Neural cell (in vitro differentiated cells): ENCODE measurements around the gene BMPR2. TPM values are rescaled to one million over a fixed set of nuclear protein-coding genes. Genes with fewer than 3 reads are reported as not detected.

Experiments
- H2AFZ ChIP-seq: fragments of 200-600, 300-800 bp; sonication (generic), shearing (Covaris generic); 2 replicates; pipeline ENCODE4 v1.6.0; 2014; ENCODE audit warnings: low read depth, mild to moderate bottlenecking, antibody characterized with exemption, low read length, moderate library complexity
- H3F3A ChIP-seq: fragments of 200-600 bp; shearing (Covaris generic); 2 replicates; pipeline ENCODE4 v1.6.1; 2016; ENCODE audit warnings: mild to moderate bottlenecking, moderate library complexity, mixed read lengths, antibody characterized with exemption, low read length; ENCODE audit not compliant: insufficient read depth, poor library complexity, severe bottlenecking
- H3K27ac ChIP-seq: fragments of 200-600, 300-800 bp; sonication (generic), shearing (Covaris generic); 2 replicates; pipeline ENCODE4 v1.5.1; 2014; ENCODE audit warnings: mild to moderate bottlenecking, low read length, moderate library complexity
- H3K27me3 ChIP-seq: fragments of 300-800, 200-600 bp; sonication (generic), shearing (Covaris generic); 2 replicates; pipeline ENCODE4 v1.6.0; 2014; ENCODE audit warnings: mild to moderate bottlenecking, low read depth, low read length, moderate library complexity; ENCODE audit not compliant: insufficient read depth
- H3K36me3 ChIP-seq: fragments of 300-800, 200-600 bp; sonication (generic), shearing (Covaris generic); 2 replicates; pipeline ENCODE4 v1.5.1; 2014; ENCODE audit warnings: mild to moderate bottlenecking, antibody characterized with exemption, low read length, moderate library complexity; ENCODE audit not compliant: insufficient read depth
- H3K4me2 ChIP-seq: fragments of 300-800, 200-600 bp; sonication (generic), shearing (Covaris generic); 2 replicates; pipeline ENCODE4 v1.6.0; 2014; ENCODE audit warnings: mild to moderate bottlenecking, low read length
- H3K4me3 ChIP-seq: fragments of 300-800, 200-600 bp; sonication (generic), shearing (Covaris generic); 2 replicates; pipeline ENCODE4 v1.5.1; 2014; ENCODE audit warnings: mild to moderate bottlenecking, low read length, moderate library complexity
- H3K79me2 ChIP-seq: fragments of 200-600 bp; shearing (Covaris generic); replicated peaks from 2 replicates; pipeline ENCODE4 v1.6.0; 2014; ENCODE audit warnings: mild to moderate bottlenecking, low read length, moderate library complexity; ENCODE audit not compliant: insufficient read depth
- H3K9ac ChIP-seq: fragments of 300-800, 200-600 bp; sonication (generic), shearing (Covaris generic); 2 replicates; pipeline ENCODE4 v1.6.1; 2016; ENCODE audit warnings: mild to moderate bottlenecking, low read length, mixed read lengths
- H3K9me2 ChIP-seq: fragments of 200-600 bp; shearing (Covaris generic); 2 replicates; pipeline ENCODE4 v1.6.1; 2016; ENCODE audit warnings: mild to moderate bottlenecking, low read length, mixed read lengths; ENCODE audit not compliant: insufficient read depth
- H3K9me3 ChIP-seq: fragments of 200-600, 300-800 bp; sonication (generic), shearing (Covaris generic); 2 replicates; pipeline ENCODE4 v1.6.1; 2016; ENCODE audit warnings: mild to moderate bottlenecking, mixed run types, low read length, moderate library complexity, mixed read lengths
- H4K20me1 ChIP-seq: fragments of 200-600 bp; shearing (Covaris generic); 2 replicates; pipeline ENCODE4 v1.6.1; 2016; ENCODE audit warnings: mild to moderate bottlenecking, mixed run types; ENCODE audit not compliant: insufficient read depth
- CTCF ChIP-seq: fragments of 450-650 bp; IDR thresholded peaks from 2 replicates; pipeline ENCODE4 v1.5.1; 2014; ENCODE audit warnings: antibody characterized with exemption, mild to moderate bottlenecking, moderate library complexity; ENCODE audit not compliant: poor library complexity, severe bottlenecking
- EP300 ChIP-seq: fragments of 450-650 bp; conservative IDR thresholded peaks from 2 replicates; pipeline ENCODE4 v1.6.1; 2014; ENCODE audit warnings: antibody characterized with exemption, mild to moderate bottlenecking, moderate library complexity; ENCODE audit not compliant: poor library complexity, severe bottlenecking
- EZH2 ChIP-seq: fragments of 200-600, 300-800 bp; shearing (Covaris generic), sonication (generic); IDR thresholded peaks from 2 replicates; pipeline ENCODE4 v1.6.1; 2014; ENCODE audit warnings: antibody characterized with exemption, low read length, borderline replicate concordance, mild to moderate bottlenecking; ENCODE audit not compliant: insufficient read depth, poor library complexity, severe bottlenecking
- MXI1 ChIP-seq: fragments of 450-650 bp; conservative IDR thresholded peaks from 2 replicates; pipeline ENCODE4 v1.6.1; 2014; ENCODE audit warnings: antibody characterized with exemption, mild to moderate bottlenecking; ENCODE audit not compliant: poor library complexity, severe bottlenecking
- POLR2AphosphoS5 ChIP-seq: IDR thresholded peaks from 2 replicates; pipeline ENCODE4 v1.6.1; 2012
- RAD21 ChIP-seq: fragments of 450-650 bp; conservative IDR thresholded peaks from 2 replicates; pipeline ENCODE4 v1.6.1; 2014; ENCODE audit warnings: antibody characterized with exemption, mild to moderate bottlenecking, moderate library complexity
- REST ChIP-seq: IDR thresholded peaks from 2 replicates; pipeline ENCODE4 v1.6.1; 2012; ENCODE audit warnings: borderline replicate concordance
- SMC3 ChIP-seq: fragments of 450-650 bp; conservative IDR thresholded peaks from 2 replicates; pipeline ENCODE4 v1.6.1; 2014; ENCODE audit warnings: antibody characterized with exemption, mild to moderate bottlenecking, moderate library complexity; ENCODE audit not compliant: poor library complexity
- TAF1 ChIP-seq: IDR thresholded peaks from 2 replicates; pipeline ENCODE4 v1.6.1; 2012; ENCODE audit warnings: low read depth
- polyA plus RNA-seq: library from polyadenylated mRNA; depleted of rRNA; stranded (reverse); fragments of >200 nt; gene quantifications from 2 replicates; pipeline ENCODE4 v1.2.3, GENCODE V29; 2014

Gene BMPR2
- polyA plus RNA-seq, 1 donor from 2014 or later = 18.4 TPM

GRCh38 chr2:202405798-202406197 lies 29.7 kb downstream of the BMPR2 start:
- Histone ChIP-seq H3K36me3 (no peaks in the 10 kb centered on the region), H3K79me2 (peaks cover 61% of the 10 kb centered on the region), H3F3A (no peaks in the 10 kb centered on the region), H2AFZ (no peak overlapping the region), H3K27me3 (no peaks in the 10 kb centered on the region), H3K4me2 (no peak overlapping the region), H3K27ac (no peak overlapping the region), H4K20me1 (no peaks in the 10 kb centered on the region), H3K9me3 (no peaks in the 10 kb centered on the region), H3K9me2 (no peaks in the 10 kb centered on the region), H3K9ac (no peak overlapping the region), H3K4me3 (no peak overlapping the region)
- TF ChIP-seq POLR2AphosphoS5 (no peak), REST (no peak), CTCF (no peak), SMC3 (no peak), RAD21 (no peak), TAF1 (no peak), EP300 (no peak), MXI1 (no peak), EZH2 (no peak)

GRCh38 chr2:202406445-202406978 lies 30.4 kb downstream of the BMPR2 start:
- Histone ChIP-seq H3K27ac (no peak overlapping the region), H3K9ac (no peak overlapping the region), H3K9me2 (no peaks in the 10 kb centered on the region), H3K27me3 (no peaks in the 10 kb centered on the region), H3K4me2 (no peak overlapping the region), H3K9me3 (no peaks in the 10 kb centered on the region), H2AFZ (no peak overlapping the region), H3F3A (no peaks in the 10 kb centered on the region), H3K79me2 (peaks cover 64% of the 10 kb centered on the region), H3K36me3 (no peaks in the 10 kb centered on the region), H3K4me3 (no peak overlapping the region), H4K20me1 (no peaks in the 10 kb centered on the region)
- TF ChIP-seq SMC3 (no peak), TAF1 (no peak), RAD21 (no peak), POLR2AphosphoS5 (no peak), EZH2 (no peak), CTCF (no peak), REST (no peak), EP300 (no peak), MXI1 (no peak)
